Measurements from ENCODE around the gene INPP4A.

DNA sequence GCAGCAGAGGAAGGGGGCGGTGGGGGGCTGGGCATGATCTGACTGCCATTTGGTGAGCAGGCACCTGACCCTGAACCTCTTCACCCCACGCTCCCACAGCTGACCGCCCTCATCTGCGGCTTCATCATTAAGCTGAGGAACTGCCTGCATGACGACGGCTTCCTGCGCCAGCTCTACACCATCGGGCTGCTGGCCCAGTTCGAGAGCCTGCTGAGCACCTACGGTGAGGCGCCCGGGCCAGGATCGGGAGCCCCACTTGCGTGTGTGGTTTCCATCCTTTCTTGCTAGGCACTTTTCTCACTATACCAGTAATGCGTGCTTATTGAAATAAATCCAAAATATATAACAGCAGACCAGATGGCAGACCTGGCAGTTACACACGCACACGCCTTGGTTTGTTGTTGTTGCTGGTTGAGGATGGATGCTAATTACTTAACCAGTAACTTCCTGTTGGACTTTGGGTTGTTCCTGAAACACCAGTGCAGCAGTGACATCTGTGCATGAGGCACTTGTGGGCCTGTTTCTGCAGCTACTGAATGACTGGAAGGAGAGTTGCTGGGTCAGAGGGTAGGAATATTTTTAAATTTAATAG lies 120.0 kb downstream of the INPP4A start:
- TF ChIP-seq, protein P1, sequence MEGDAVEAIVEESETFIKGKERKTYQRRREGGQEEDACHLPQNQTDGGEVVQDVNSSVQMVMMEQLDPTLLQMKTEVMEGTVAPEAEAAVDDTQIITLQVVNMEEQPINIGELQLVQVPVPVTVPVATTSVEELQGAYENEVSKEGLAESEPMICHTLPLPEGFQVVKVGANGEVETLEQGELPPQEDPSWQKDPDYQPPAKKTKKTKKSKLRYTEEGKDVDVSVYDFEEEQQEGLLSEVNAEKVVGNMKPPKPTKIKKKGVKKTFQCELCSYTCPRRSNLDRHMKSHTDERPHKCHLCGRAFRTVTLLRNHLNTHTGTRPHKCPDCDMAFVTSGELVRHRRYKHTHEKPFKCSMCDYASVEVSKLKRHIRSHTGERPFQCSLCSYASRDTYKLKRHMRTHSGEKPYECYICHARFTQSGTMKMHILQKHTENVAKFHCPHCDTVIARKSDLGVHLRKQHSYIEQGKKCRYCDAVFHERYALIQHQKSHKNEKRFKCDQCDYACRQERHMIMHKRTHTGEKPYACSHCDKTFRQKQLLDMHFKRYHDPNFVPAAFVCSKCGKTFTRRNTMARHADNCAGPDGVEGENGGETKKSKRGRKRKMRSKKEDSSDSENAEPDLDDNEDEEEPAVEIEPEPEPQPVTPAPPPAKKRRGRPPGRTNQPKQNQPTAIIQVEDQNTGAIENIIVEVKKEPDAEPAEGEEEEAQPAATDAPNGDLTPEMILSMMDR (IDR thresholded peaks at IDR 0.05) = no peak
- no peak for TF ChIP-seq POLR2A (IDR thresholded peaks at IDR 0.05)
